HG02943 (cell line): ENCODE measurements around the gene CELF1.

Source experiments
- ATAC-seq: cut with Tn5 transposase; IDR thresholded peaks from one replicate; pipeline ENCODE4 v1.9.1; 2021; ENCODE audit warnings: mild to moderate bottlenecking, low read depth, moderate library complexity; ENCODE audit not compliant: unreplicated experiment

CELF1 gene

DNA sequence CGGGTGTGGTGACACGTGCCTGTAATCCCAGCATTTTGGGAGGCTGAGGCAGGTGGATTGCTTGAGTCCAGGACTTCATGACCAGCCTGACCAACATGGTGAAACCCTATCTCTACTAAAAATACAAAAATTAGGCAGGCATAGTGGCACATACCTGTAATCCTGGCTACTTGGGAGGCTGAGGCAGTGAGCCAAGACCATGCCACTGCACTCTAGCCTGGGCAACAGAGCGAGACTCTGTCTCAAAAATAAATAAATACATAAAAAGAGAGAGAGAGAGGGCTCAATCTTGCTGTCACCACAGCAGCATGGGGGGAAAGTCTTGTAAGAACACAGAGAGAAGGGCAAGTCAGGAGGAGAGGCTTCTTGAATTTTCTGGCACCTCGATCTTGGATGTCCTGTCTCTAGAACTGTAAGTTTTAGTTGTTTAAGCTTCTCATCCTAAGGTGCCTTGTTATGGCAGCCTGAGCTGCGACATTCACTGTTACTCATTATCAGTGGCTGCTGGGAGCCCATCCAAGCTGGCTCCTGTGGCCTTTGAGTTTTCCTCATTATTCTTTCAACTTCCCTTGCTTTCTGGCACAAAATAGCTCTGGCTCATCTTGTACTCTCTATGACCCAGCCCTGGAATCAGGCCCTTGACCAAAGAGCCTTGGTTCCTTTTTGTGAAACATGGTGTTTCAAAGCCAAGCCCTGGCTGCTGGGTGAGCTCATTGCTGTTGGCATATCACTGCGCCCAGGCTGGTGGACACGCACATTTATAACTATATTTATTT is 118.7 kb downstream of the CELF1 start:
- no peak for ATAC-seq

DNA sequence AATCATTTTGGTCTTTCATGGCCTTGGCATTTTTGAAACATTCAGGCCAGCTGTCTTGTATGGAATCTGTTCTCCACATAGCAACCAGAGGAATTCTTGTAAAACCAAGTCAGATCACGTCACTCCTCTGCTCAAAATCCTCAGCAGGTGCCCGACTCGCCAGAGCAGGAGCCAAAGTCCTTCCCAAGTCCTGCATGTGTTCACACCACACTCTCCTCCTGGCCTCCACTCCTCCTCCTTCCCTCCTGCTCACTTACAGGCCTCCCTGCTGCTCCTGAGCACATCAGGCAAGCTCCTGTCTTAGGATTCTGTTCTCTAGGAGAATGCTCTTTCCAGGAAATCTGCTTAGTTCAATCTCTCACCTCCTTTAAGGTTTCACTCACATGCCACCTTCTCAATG is 119.8 kb downstream of the CELF1 start:
- ATAC-seq = no peak

DNA sequence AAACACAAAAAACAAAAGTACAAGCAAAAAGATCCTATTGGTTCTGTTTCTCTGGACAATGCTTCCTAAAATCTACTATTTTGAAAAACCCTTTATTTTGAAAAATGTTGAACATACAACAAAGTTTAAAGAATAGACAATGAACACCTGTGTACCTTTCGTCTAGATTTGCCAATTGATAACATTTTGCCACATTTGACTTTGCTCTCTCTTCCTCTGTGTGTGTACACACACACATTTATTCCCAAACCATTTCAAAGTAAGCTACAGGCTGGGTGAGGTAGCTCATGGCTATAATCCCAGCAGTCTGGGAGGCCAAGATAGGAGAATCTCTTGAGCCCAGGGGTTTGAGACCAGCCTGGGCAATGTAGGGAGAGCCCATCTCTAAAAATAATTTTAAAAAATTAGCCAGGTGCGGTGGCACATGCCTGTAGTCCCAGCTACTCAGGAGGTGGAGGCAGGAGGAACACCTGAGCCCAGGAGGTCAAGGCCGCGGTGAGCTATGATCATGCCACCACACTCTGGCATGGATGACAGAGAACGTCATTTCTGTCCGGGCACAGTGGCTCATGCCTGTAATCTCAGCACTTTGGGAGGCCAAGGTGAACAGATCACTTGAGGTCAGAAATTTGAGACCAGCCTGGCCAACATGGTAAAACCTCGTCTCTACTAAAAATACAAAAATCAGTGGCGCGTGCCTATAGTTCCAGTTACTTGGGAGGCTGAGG is 121.4 kb downstream of the CELF1 start:
- no peak for ATAC-seq

DNA sequence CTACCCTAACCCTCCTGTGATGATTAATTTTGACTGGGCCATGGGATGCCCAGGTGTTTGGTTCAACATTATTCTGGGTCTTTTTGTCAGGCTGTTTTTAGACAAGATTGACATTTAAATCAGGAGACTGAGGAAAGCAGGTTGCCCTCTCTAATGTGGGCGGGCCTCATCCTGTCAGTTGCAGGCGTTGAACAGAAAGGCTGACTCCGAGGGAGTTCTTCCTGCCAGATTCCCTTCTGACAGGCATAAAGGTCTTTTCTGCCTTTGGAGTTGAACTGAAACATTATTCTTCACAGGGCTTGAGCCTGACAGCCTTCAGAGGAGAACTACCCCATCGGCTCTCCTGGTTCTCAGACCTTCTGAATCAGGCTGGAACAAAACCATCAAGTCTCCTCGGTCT is 122.4 kb downstream of the CELF1 start:
- ATAC-seq = no peak

DNA sequence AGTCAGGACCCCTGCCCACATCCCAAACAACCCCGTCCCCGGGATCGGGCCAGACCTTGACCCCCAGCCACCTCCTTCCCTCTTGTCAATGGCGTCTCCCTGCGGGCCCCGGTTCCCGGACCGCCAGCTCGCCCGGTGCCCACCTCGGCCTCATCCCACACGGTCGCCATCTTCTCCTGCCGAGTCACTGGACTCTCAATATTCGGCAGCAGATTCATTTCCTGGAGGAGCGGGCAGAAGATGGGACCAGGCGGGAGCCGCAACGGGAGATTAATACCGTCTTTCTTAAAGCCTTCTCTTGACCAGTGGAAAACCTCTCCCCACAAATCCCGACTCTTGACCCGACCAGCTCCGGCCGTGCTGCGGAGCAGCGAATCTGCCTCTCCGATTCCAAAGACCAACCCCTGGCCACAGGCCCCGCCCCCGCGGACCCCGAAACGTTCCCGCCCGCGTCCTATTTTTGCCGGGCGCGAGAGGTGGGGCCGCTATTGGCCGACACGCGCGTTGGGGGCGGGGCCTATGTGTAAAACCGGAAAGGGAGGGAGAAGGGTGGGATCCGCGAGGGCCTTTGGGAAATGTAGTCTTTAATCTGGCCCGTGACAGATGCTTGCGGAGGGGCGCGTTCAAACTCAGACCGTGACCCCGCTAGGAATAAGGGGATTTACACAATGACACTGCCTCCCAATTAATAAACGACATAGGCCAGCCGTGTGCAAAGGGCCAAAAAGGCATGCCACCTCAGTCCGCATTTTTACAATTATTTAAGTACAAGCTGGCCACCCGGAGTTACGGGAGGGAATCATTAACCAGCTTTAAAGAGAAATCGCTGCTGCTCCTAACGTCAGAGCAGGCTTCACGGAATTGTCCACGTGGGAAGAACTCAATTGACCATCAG is 126.6 kb downstream of the CELF1 start, which contains the start of gene PSMC3:
TSS of gene PSMC3 (minus strand) at position 378 of the 895 bp plus-strand sequence. CDS start at position 218, 160 bp downstream.
- peak; percentile 91 for ATAC-seq

DNA sequence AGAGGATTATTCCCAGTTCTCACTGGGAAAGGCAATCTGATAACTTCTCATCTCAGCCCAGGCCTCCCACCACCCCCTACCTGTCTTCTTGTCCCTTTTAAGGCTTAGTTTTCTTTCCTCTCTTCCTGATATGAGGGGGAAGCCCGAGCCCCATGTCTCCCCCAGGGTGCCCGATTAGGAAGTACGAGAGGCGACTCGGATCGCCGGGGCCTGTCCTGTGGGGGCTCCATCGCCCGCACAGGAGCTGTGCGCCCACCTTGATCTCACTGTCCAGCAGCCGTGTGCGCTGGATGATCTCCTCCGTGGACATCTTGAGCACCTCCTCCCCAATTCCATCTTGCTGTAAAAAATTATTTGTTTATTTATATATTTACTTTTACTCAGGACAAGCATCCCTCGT is 127.3 kb downstream of the CELF1 start:
- no peak for ATAC-seq

DNA sequence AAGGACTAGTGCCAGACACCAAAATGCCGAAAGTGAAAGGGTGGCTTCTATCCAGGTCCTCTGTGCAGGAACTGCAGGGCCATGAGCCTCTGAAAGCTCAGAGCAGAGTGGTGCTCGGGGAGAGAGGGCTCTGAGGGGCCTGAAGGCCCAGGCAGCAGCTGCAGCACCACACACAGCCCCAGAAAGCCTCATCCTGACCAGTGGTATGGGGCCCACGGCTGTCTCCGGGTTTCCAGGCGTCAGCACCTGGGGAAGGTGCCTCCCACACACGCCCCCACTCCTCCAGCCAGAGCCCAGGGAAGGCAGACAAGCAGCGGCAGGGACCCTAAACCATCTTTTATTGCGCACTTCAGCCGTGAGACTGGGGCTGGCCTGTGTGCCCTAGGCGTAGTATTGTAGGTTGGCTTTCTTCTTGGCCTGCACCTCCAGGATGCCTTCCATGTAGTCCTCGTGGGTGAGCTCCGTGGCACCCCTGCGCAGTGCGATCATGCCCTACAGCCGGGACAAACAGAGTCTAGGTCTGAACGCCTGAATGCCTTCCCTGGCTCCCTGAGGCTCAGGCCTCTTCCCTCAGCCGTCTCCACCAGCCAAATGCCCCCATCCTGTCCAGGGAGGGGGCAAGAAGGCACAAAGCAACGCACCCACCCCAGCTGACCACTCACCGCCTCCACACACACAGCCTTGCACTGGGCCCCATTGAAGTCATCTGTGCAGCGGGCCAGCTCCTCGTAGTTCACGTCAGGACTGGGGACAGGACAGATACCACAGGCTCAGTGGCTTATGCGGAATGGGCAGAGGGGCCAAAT is 134.3 kb downstream of the CELF1 start:
- ATAC-seq = no peak

DNA sequence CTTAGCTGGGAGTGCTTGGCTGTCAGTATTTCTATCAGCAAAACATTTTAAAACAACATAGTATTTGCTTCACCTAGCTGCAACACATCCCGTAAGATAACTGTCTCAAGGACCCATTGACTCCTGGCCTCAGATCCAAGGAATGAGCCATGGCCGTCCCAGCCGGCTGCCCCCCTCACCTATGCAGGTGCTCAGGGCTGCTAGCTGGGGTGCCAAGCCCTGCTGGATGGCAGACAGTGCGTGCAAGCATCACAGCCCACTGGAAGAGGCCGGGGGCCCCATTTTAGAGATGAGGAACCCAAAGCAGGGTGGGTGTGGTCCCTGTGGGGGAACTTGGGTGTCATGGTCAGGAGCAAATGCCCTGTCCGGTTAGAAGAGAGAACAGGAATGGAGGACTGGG is 135.2 kb downstream of the CELF1 start:
- no peak for ATAC-seq

DNA sequence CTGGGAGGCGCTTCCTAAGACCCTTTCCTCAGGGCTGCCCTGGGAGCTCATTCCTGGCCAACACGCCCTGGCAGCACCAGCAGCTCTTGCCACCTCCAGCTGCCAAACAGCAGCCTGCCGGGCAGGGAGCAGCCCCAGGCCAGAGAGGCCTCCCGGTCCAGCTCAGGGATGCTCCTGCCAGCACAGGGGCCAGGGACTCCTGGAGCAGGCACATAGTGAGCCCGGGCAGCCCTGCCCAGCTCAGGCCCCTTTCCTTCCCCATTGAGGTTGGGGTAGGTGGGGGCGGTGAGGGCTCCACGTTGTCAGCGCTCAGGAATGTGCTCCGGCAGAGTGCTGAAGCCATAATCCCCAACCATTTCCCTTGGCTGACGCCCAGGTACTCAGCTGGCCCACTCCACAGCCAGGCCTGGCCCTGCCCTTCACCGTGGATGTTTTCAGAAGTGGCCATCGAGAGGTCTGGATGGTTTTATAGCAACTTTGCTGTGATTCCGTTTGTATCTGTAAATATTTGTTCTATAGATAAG is 136.9 kb downstream of the CELF1 start:
- ATAC-seq = no peak
